ENCODE data around the gene PGLYRP1. TPM values are rescaled to one million over a fixed set of nuclear protein-coding genes. Genes with fewer than 3 reads are reported as not detected.

Gene PGLYRP1
- total RNA-seq, 1 experiment from 2014 or later, result not detected

DNA sequence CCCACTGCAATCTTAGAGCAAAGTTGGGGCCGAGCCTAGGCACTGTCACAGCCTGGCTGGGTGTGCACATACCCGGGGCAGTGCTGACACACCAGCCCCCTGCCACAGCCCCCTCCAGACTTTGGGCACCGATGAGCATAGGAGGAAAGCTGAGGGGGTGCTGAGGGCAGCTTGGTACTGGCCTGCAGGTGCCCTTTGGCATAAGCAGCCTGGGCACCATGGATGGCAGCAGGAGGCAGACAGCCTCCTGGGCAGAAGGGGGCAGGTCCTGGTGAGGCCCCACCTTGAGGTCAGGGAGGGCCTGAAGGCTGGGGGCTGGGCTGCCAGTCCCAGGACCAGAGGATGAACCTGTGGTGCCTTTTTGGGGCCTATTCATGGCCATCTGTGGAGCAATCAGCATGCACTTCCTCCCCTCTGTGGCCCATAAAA, 9.8 kb upstream of the PGLYRP1 start:
- H3K4me3 ChIP-seq (ENCODE audit: low read depth in 2 of 2, low read length in 2 of 2), result no peak overlapping the region
- no TSS peak for BruUV-seq (replicated peaks)
- TF ChIP-seq, protein P1, sequence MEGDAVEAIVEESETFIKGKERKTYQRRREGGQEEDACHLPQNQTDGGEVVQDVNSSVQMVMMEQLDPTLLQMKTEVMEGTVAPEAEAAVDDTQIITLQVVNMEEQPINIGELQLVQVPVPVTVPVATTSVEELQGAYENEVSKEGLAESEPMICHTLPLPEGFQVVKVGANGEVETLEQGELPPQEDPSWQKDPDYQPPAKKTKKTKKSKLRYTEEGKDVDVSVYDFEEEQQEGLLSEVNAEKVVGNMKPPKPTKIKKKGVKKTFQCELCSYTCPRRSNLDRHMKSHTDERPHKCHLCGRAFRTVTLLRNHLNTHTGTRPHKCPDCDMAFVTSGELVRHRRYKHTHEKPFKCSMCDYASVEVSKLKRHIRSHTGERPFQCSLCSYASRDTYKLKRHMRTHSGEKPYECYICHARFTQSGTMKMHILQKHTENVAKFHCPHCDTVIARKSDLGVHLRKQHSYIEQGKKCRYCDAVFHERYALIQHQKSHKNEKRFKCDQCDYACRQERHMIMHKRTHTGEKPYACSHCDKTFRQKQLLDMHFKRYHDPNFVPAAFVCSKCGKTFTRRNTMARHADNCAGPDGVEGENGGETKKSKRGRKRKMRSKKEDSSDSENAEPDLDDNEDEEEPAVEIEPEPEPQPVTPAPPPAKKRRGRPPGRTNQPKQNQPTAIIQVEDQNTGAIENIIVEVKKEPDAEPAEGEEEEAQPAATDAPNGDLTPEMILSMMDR (IDR thresholded peaks at IDR 0.05), result no peak
- TF ChIP-seq SIN3A (IDR thresholded peaks at IDR 0.05; ENCODE audit: borderline replicate concordance, insufficient read depth, low read depth, low read length), result no peak
- TF ChIP-seq POLR2AphosphoS5 (IDR thresholded peaks at IDR 0.05; ENCODE audit: low read depth, low read length), result no peak
- TF ChIP-seq, protein P2, sequence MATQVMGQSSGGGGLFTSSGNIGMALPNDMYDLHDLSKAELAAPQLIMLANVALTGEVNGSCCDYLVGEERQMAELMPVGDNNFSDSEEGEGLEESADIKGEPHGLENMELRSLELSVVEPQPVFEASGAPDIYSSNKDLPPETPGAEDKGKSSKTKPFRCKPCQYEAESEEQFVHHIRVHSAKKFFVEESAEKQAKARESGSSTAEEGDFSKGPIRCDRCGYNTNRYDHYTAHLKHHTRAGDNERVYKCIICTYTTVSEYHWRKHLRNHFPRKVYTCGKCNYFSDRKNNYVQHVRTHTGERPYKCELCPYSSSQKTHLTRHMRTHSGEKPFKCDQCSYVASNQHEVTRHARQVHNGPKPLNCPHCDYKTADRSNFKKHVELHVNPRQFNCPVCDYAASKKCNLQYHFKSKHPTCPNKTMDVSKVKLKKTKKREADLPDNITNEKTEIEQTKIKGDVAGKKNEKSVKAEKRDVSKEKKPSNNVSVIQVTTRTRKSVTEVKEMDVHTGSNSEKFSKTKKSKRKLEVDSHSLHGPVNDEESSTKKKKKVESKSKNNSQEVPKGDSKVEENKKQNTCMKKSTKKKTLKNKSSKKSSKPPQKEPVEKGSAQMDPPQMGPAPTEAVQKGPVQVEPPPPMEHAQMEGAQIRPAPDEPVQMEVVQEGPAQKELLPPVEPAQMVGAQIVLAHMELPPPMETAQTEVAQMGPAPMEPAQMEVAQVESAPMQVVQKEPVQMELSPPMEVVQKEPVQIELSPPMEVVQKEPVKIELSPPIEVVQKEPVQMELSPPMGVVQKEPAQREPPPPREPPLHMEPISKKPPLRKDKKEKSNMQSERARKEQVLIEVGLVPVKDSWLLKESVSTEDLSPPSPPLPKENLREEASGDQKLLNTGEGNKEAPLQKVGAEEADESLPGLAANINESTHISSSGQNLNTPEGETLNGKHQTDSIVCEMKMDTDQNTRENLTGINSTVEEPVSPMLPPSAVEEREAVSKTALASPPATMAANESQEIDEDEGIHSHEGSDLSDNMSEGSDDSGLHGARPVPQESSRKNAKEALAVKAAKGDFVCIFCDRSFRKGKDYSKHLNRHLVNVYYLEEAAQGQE (IDR thresholded peaks at IDR 0.05; ENCODE audit: insufficient read depth in 1 of 2, low read depth in 2 of 2, low read length in 1 of 2), result no peak
- TF ChIP-seq TCF7L2 (IDR thresholded peaks at IDR 0.05; ENCODE audit: low read depth, low read length), result no peak
- no peaks in the 10 kb centered on the region for H3K36me3 ChIP-seq (ENCODE audit: control insufficient read depth, insufficient read depth, low read length)
- no peaks in the 10 kb centered on the region for H3K4me1 ChIP-seq (ENCODE audit: control insufficient read depth, insufficient read depth, low read length)
- no peaks in the 10 kb centered on the region for H3K9me3 ChIP-seq (ENCODE audit: control insufficient read depth, insufficient read depth, low read depth, low read length)
- POLR2A ChIA-PET, result no interaction called here
- in situ Hi-C loops (cut with HindIII; ENCODE audit: low pct_unique_long_range_greater_than_20kb, low sequenced_read_pairs), result no loop called here
- no peak for ATAC-seq
- intact Hi-C loops (cut with micrococcal nuclease; ENCODE audit: unreplicated experiment), result no loop called here
- H3K27ac ChIP-seq (ENCODE audit: low read length), result no peak overlapping the region
- no peaks in the 10 kb centered on the region for H3K27me3 ChIP-seq (ENCODE audit: control insufficient read depth, insufficient read depth, low read length)
- DNase-seq (ENCODE audit: low read depth, low spot score), result no peak
- CTCF ChIA-PET, result interaction anchor here (1.7 to 1.8 kb wide), 2 partner anchors 44 to 46 kb away, joined by 4 to 5 read pairs; no protein-coding TSS in a partner anchor

DNA sequence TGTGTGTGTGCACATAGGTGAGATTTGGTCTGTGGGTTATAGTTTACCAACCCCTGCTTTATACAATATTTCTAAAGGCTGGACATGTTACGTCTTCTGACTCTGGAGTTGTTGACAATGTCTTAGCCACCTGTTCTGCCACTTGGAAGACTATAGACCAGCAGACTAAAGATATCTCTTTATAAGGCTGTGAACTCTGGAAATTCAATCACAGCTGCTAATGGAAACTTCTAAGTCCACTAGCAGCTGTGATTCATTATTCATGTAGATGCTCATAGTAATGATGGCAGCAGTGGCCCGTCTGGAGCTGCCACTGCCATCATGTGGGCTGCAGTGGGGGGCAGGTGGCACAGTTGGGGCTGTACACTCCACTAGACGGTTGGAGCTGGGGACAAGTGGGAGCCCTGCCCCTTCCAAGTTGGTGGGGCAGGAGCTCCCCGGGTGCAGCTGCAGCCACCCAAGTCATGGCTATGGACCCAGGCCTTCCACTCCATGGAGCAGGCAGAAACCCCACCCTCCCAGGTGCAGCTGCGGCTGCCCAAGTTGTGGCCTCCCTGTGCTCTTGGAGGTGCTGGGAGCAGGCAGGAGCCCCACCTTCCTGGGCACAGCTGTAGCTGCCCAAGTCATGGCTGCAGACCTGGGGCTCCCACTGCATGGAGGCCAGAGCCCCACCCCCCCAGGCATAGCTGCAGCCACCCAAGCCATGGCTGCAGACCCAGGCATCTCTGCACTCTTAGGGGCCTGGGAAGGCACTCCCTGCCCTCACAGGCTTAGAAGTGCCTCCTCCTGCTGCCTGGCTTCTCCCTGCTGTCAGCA, 9.1 kb upstream of the PGLYRP1 start:
- Histone ChIP-seq H3K36me3 (ENCODE audit: control insufficient read depth, insufficient read depth, low read length) (no peaks in the 10 kb centered on the region), H3K27me3 (ENCODE audit: control insufficient read depth, insufficient read depth, low read length) (no peaks in the 10 kb centered on the region), H3K9me3 (ENCODE audit: control insufficient read depth, insufficient read depth, low read depth, low read length) (no peaks in the 10 kb centered on the region), H3K27ac (ENCODE audit: low read length) (no peak overlapping the region), H3K4me1 (ENCODE audit: control insufficient read depth, insufficient read depth, low read length) (no peaks in the 10 kb centered on the region), H3K4me3 (ENCODE audit: low read depth in 2 of 2, low read length in 2 of 2) (no peak overlapping the region)
- in situ Hi-C loops (cut with HindIII; ENCODE audit: low pct_unique_long_range_greater_than_20kb, low sequenced_read_pairs), result no loop called here
- ChIA-PET CTCF (interaction anchor here (1.8 kb wide), 1 partner anchor 45 kb away, joined by 5 read pairs; no protein-coding TSS in a partner anchor), POLR2A (interaction anchor here (0.6 kb wide), 1 partner anchor 268 kb away, joined by 6 read pairs; no protein-coding TSS in a partner anchor)
- no TSS peak for BruUV-seq (replicated peaks)
- TF ChIP-seq, protein P2 (IDR thresholded peaks at IDR 0.05; ENCODE audit: insufficient read depth in 1 of 2, low read depth in 2 of 2, low read length in 1 of 2), result no peak
- TF ChIP-seq TCF7L2 (IDR thresholded peaks at IDR 0.05; ENCODE audit: low read depth, low read length) (no peak), POLR2AphosphoS5 (IDR thresholded peaks at IDR 0.05; ENCODE audit: low read depth, low read length) (no peak), SIN3A (IDR thresholded peaks at IDR 0.05; ENCODE audit: borderline replicate concordance, insufficient read depth, low read depth, low read length) (no peak)
- TF ChIP-seq, protein P1 (IDR thresholded peaks at IDR 0.05), result no peak
- DNase-seq (ENCODE audit: low read depth, low spot score), result no peak
- no peak for ATAC-seq
- intact Hi-C loops (cut with micrococcal nuclease; ENCODE audit: unreplicated experiment), result no loop called here
